GM12878 (cell line): ENCODE results near the gene ARHGAP1. TPM values are rescaled to one million over a fixed set of nuclear protein-coding genes. Genes with fewer than 3 reads are reported as not detected.

ENCODE experiments used
- ATAC-seq: fragments of 200-7000 bp; cut with Tn5 transposase; 3 replicates; pipeline ENCODE4 v1.9.1; 2020; ENCODE audit warnings: mild to moderate bottlenecking, moderate library complexity
- BruUV-seq: library from RNA; stranded (reverse); fragments of 400-500 nt; replicated peaks from 2 replicates; lab custom pipeline; 2021; lab: Mats Ljungman, UMichigan
- CTCF ChIA-PET: fragments of 300-600 bp; sonication (Branson Sonifier 250); formaldehyde crosslinking; extraction: SDS; loops from one replicate; lab custom pipeline; 2021; ENCODE audit warnings: inconsistent platforms; lab: Yijun Ruan, JAX
- POLR2A ChIA-PET: fragments of 350-600 bp; formaldehyde crosslinking; extraction: SDS; loops from one replicate; lab custom pipeline; 2021; ENCODE audit warnings: inconsistent platforms; lab: Charles Lee
- RAD21 ChIA-PET: fragments of 300-600 bp; sonication (Branson Sonifier 250); formaldehyde crosslinking; loops from one replicate; lab custom pipeline; 2023; ENCODE audit warnings: antibody characterized with exemption; ENCODE audit not compliant: unreplicated experiment; lab: Charles Lee
- SMC1A ChIA-PET: fragments of 300-600 bp; sonication (Branson Sonifier 250); formaldehyde crosslinking; loops from one replicate; lab custom pipeline; 2023; ENCODE audit not compliant: unreplicated experiment, uncharacterized antibody; lab: Charles Lee
- DNase-seq: peaks from one replicate; pipeline ENCODE4 v3.0.0-alpha.2; 2011; ENCODE audit warnings: low read depth, low spot score
- FAIRE-seq: peaks from 3 replicates; lab custom pipeline; 2011; peaks lifted over from hg19 to GRCh38; lab: Jason Lieb, UNC
- H2AFZ ChIP-seq: 2 replicates; pipeline ENCODE4 v1.6.0; 2011; ENCODE audit warnings: low read depth, low read length, control low read depth; ENCODE audit not compliant: control insufficient read depth
- H3K27ac ChIP-seq: 2 replicates; pipeline ENCODE4 v1.5.1; 2011; ENCODE audit warnings: control low read depth; ENCODE audit not compliant: control insufficient read depth, insufficient read depth
- H3K27me3 ChIP-seq, 2 experiments: replicated peaks in 1 of 2; 2 replicates each; pipeline versions ENCODE4 v1.6.0 to v1.6.1; 2011; ENCODE audit warnings: low read length in 1 of 2; ENCODE audit not compliant: control insufficient read depth in 2 of 2, insufficient read depth in 2 of 2
- H3K36me3 ChIP-seq, 2 experiments: 2 replicates each; pipeline ENCODE4 v1.5.1; 2011; ENCODE audit warnings: low read length in 1 of 2; ENCODE audit not compliant: control insufficient read depth in 2 of 2, insufficient read depth in 2 of 2
- H3K4me1 ChIP-seq: 2 replicates; pipeline ENCODE4 v1.6.1; 2011; ENCODE audit warnings: mild to moderate bottlenecking, low read length, moderate library complexity, mixed read lengths; ENCODE audit not compliant: control insufficient read depth, insufficient read depth
- H3K4me2 ChIP-seq: 2 replicates; pipeline ENCODE4 v1.6.0; 2011; ENCODE audit warnings: control low read depth; ENCODE audit not compliant: control insufficient read depth, insufficient read depth
- H3K4me3 ChIP-seq: fragments of 200-600 bp; sonication (generic); 2 replicates; pipeline ENCODE4 v1.5.1; 2016
- H3K79me2 ChIP-seq: 2 replicates; pipeline ENCODE4 v1.6.0; 2011; ENCODE audit warnings: low read length; ENCODE audit not compliant: control insufficient read depth, insufficient read depth
- H3K9ac ChIP-seq: 2 replicates; pipeline ENCODE4 v1.8.0; 2011; ENCODE audit warnings: low read length, control low read depth, mixed read lengths; ENCODE audit not compliant: control insufficient read depth, insufficient read depth
- H3K9me3 ChIP-seq: replicated peaks from 3 replicates; pipeline ENCODE4 v1.5.1; 2011; ENCODE audit warnings: mild to moderate bottlenecking, low read length; ENCODE audit not compliant: control insufficient read depth, insufficient read depth
- H4K20me1 ChIP-seq: 2 replicates; pipeline ENCODE4 v1.6.0; 2011; ENCODE audit not compliant: control insufficient read depth, insufficient read depth
- BRCA1 ChIP-seq: IDR thresholded peaks from 2 replicates; pipeline ENCODE4 v1.6.1; 2011; ENCODE audit warnings: low read depth, low read length, improper control_type of control experiment
- CBX5 ChIP-seq: sonication (generic); IDR thresholded peaks from 2 replicates; pipeline ENCODE4 v1.6.1; 2016; ENCODE audit warnings: low read depth, moderate library complexity, mild to moderate bottlenecking, inconsistent platforms
- MTA2 ChIP-seq: fragments of 450-650 bp; IDR thresholded peaks from 2 replicates; pipeline ENCODE4 v1.6.1; 2016; ENCODE audit warnings: low read depth, mild to moderate bottlenecking, moderate library complexity
- PML ChIP-seq: IDR thresholded peaks from 2 replicates; pipeline ENCODE4 v1.6.1; 2012; ENCODE audit warnings: low read length, inconsistent platforms
- RBBP5 ChIP-seq: fragments of 200-600 bp; sonication (generic); conservative IDR thresholded peaks from 2 replicates; pipeline ENCODE4 v1.6.1; 2016
- SP1 ChIP-seq: IDR thresholded peaks from one replicate; pipeline ENCODE4 v1.6.1; 2011; ENCODE audit warnings: low read depth, low read length
- ZNF207 ChIP-seq: fragments of 450-650 bp; IDR thresholded peaks from 2 replicates; pipeline ENCODE4 v1.6.1; 2014; ENCODE audit warnings: antibody characterized with exemption, mild to moderate bottlenecking, borderline replicate concordance
- ZNF217 ChIP-seq: fragments of 450-650 bp; IDR thresholded peaks from 2 replicates; pipeline ENCODE4 v1.6.1; 2017; ENCODE audit warnings: antibody characterized with exemption, mild to moderate bottlenecking
- WGBS: methylation state at CpG from one replicate; pipeline ENCODE4 v1.1.6; 2016; ENCODE audit warnings: low lambda C conversion rate; ENCODE audit not compliant: insufficient replicate concordance, insufficient coverage; ENCODE audit errors: missing lambda C conversion rate; 5-methylcytosine and 5-hydroxymethylcytosine counted together
- in situ Hi-C: fragments of 300-500 bp; cut with MboI; formaldehyde crosslinking; loops from 9 replicates; pipeline ENCODE4 v1.14.3; 2018; ENCODE audit warnings: mixed read lengths
- intact Hi-C: fragments of 100-400 bp; cut with micrococcal nuclease; formaldehyde crosslinking; loops from one replicate; pipeline ENCODE4 v1.14.2; 2022; ENCODE audit not compliant: unreplicated experiment
- polyA plus RNA-seq, 11 experiments: library from polyadenylated mRNA; depleted of rRNA in 4 of 11; unstranded in 6 of 11; stranded (reverse) in 5 of 11; fragments of >200 nt; fragmentation: Nextera tagmentation in 4 of 11; fragmentation: Illumina TruSeq in 1 of 11; extraction: Ambion mirVana in 4 of 11; extraction: Trizol in 1 of 11; gene quantifications; 1 replicate in 1 of 11; 2 replicates in 10 of 11; pipeline versions ENCODE4 v1.2.1 to v1.2.3, GENCODE V29; 2011 to 2016; ENCODE audit warnings: inconsistent platforms in 2 of 11, missing spikeins in 2 of 11, low read depth in 1 of 11
- total RNA-seq, 4 experiments: library from RNA; depleted of rRNA in 3 of 4; stranded (reverse); fragments of >200 nt in 3 of 4; fragmentation: Illumina TruSeq in 1 of 4; extraction: Trizol in 1 of 4; gene quantifications; 2 replicates each; pipeline versions ENCODE4 v1.2.1 to v1.2.3, GENCODE V29; 2013 to 2021
- TF ChIP-seq, protein P1 (sequence below): fragments of 150-350 bp; IDR thresholded peaks from 2 replicates; pipeline ENCODE4 v1.6.1; 2016; ENCODE audit warnings: low read depth, low read length
- TF ChIP-seq, protein P2 (sequence below): fragments of 450-650 bp; conservative IDR thresholded peaks from 2 replicates; pipeline ENCODE4 v1.6.1; 2017; ENCODE audit warnings: mild to moderate bottlenecking, moderate library complexity
- TF ChIP-seq, protein P3 (sequence below): fragments of 450-650 bp; IDR thresholded peaks from 2 replicates; pipeline ENCODE4 v1.6.1; 2017; ENCODE audit warnings: borderline replicate concordance
- TF ChIP-seq, protein P4 (sequence below): IDR thresholded peaks from 2 replicates; pipeline ENCODE4 v1.6.1; 2012; ENCODE audit warnings: improper control_type of control experiment, low read depth, low read length; ENCODE audit not compliant: insufficient replicate concordance
- TF ChIP-seq, protein P5 (sequence below): IDR thresholded peaks from 2 replicates; pipeline ENCODE4 v1.6.1; 2012; ENCODE audit warnings: low read depth, low read length, improper control_type of control experiment

The ARHGAP1 gene
- total and polyA plus RNA-seq, 10 of the 15 experiments (the other 5 are each of a cell fraction or from before 2014, with no cell fraction given): 4.3 to 45.5 (median 23.2) TPM

DNA sequence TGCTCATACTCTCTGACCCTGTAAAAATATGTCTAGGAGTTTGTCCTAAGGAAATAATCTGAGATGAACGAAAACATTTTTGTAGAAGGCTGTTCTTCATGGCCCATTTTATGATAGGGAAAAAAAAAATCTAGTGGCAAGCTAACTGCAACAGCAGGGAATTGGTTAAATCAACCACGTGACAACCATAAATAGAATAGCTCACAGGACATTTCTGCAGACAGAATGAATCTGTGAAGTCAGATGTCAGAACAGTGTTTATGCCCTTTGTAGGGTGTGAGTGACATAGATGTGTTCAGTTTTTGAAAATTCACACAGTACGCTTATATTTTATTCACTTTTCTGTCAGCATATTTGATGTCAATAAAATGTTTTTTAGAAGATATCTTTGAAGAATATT is 16.1 kb downstream of the ARHGAP1 start:
- Histone ChIP-seq H3K9me3 (no peaks in the 10 kb centered on the region), H3K4me2 (no peak overlapping the region), H3K27ac (no peak overlapping the region), H3K79me2 (no peaks in the 10 kb centered on the region), H2AFZ (no peak overlapping the region), H4K20me1 (no peaks in the 10 kb centered on the region), H3K4me3 (no peak overlapping the region), H3K4me1 (no peaks in the 10 kb centered on the region), H3K36me3 (peaks cover 6 to 18% of the 10 kb centered on the region in 2 experiments; a peak in 3 of 4 replicates), H3K27me3 (no peaks in the 10 kb centered on the region), H3K9ac (no peak overlapping the region)
- in situ Hi-C loops: no loop called here
- ChIA-PET SMC1A (no interaction called here), RAD21 (no interaction called here), POLR2A (interaction anchor here (0.6 kb wide), 1 partner anchor 694 kb away, joined by 3 read pairs; no protein-coding TSS in a partner anchor), CTCF (no interaction called here)
- intact Hi-C loops: no loop called here
- no peak for FAIRE-seq
- DNase-seq: no peak
- 99% methylated on average over 3 of the region's 3 CpGs for WGBS
- no peak for ATAC-seq
- no TSS peak for BruUV-seq
- TF ChIP-seq, protein P1, sequence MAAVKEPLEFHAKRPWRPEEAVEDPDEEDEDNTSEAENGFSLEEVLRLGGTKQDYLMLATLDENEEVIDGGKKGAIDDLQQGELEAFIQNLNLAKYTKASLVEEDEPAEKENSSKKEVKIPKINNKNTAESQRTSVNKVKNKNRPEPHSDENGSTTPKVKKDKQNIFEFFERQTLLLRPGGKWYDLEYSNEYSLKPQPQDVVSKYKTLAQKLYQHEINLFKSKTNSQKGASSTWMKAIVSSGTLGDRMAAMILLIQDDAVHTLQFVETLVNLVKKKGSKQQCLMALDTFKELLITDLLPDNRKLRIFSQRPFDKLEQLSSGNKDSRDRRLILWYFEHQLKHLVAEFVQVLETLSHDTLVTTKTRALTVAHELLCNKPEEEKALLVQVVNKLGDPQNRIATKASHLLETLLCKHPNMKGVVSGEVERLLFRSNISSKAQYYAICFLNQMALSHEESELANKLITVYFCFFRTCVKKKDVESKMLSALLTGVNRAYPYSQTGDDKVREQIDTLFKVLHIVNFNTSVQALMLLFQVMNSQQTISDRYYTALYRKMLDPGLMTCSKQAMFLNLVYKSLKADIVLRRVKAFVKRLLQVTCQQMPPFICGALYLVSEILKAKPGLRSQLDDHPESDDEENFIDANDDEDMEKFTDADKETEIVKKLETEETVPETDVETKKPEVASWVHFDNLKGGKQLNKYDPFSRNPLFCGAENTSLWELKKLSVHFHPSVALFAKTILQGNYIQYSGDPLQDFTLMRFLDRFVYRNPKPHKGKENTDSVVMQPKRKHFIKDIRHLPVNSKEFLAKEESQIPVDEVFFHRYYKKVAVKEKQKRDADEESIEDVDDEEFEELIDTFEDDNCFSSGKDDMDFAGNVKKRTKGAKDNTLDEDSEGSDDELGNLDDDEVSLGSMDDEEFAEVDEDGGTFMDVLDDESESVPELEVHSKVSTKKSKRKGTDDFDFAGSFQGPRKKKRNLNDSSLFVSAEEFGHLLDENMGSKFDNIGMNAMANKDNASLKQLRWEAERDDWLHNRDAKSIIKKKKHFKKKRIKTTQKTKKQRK: no peak
- TF ChIP-seq, protein P2, sequence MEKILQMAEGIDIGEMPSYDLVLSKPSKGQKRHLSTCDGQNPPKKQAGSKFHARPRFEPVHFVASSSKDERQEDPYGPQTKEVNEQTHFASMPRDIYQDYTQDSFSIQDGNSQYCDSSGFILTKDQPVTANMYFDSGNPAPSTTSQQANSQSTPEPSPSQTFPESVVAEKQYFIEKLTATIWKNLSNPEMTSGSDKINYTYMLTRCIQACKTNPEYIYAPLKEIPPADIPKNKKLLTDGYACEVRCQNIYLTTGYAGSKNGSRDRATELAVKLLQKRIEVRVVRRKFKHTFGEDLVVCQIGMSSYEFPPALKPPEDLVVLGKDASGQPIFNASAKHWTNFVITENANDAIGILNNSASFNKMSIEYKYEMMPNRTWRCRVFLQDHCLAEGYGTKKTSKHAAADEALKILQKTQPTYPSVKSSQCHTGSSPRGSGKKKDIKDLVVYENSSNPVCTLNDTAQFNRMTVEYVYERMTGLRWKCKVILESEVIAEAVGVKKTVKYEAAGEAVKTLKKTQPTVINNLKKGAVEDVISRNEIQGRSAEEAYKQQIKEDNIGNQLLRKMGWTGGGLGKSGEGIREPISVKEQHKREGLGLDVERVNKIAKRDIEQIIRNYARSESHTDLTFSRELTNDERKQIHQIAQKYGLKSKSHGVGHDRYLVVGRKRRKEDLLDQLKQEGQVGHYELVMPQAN: no peak
- no peak for TF ChIP-seq BRCA1
- no peak for TF ChIP-seq ZNF217
- no peak for TF ChIP-seq SP1
- no peak for TF ChIP-seq RBBP5
- no peak for TF ChIP-seq PML
- TF ChIP-seq CBX5: no peak
- TF ChIP-seq ZNF207: no peak
- no peak for TF ChIP-seq MTA2
- TF ChIP-seq, protein P3, sequence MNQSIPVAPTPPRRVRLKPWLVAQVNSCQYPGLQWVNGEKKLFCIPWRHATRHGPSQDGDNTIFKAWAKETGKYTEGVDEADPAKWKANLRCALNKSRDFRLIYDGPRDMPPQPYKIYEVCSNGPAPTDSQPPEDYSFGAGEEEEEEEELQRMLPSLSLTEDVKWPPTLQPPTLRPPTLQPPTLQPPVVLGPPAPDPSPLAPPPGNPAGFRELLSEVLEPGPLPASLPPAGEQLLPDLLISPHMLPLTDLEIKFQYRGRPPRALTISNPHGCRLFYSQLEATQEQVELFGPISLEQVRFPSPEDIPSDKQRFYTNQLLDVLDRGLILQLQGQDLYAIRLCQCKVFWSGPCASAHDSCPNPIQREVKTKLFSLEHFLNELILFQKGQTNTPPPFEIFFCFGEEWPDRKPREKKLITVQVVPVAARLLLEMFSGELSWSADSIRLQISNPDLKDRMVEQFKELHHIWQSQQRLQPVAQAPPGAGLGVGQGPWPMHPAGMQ: no peak
- TF ChIP-seq, protein P4, sequence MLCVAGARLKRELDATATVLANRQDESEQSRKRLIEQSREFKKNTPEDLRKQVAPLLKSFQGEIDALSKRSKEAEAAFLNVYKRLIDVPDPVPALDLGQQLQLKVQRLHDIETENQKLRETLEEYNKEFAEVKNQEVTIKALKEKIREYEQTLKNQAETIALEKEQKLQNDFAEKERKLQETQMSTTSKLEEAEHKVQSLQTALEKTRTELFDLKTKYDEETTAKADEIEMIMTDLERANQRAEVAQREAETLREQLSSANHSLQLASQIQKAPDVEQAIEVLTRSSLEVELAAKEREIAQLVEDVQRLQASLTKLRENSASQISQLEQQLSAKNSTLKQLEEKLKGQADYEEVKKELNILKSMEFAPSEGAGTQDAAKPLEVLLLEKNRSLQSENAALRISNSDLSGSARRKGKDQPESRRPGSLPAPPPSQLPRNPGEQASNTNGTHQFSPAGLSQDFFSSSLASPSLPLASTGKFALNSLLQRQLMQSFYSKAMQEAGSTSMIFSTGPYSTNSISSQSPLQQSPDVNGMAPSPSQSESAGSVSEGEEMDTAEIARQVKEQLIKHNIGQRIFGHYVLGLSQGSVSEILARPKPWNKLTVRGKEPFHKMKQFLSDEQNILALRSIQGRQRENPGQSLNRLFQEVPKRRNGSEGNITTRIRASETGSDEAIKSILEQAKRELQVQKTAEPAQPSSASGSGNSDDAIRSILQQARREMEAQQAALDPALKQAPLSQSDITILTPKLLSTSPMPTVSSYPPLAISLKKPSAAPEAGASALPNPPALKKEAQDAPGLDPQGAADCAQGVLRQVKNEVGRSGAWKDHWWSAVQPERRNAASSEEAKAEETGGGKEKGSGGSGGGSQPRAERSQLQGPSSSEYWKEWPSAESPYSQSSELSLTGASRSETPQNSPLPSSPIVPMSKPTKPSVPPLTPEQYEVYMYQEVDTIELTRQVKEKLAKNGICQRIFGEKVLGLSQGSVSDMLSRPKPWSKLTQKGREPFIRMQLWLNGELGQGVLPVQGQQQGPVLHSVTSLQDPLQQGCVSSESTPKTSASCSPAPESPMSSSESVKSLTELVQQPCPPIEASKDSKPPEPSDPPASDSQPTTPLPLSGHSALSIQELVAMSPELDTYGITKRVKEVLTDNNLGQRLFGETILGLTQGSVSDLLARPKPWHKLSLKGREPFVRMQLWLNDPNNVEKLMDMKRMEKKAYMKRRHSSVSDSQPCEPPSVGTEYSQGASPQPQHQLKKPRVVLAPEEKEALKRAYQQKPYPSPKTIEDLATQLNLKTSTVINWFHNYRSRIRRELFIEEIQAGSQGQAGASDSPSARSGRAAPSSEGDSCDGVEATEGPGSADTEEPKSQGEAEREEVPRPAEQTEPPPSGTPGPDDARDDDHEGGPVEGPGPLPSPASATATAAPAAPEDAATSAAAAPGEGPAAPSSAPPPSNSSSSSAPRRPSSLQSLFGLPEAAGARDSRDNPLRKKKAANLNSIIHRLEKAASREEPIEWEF: no peak
- TF ChIP-seq, protein P5, sequence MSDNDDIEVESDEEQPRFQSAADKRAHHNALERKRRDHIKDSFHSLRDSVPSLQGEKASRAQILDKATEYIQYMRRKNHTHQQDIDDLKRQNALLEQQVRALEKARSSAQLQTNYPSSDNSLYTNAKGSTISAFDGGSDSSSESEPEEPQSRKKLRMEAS: no peak
